RPMI7951 (cell line): ENCODE results near the gene RPGRIP1L. TPM values are rescaled to one million over a fixed set of nuclear protein-coding genes. Genes with fewer than 3 reads are reported as not detected.

ENCODE experiments used
- DNase-seq: peaks from one replicate; pipeline ENCODE4 v3.0.0-alpha.2; 2012; ENCODE audit warnings: low read depth
- total RNA-seq: library from RNA; depleted of rRNA; stranded (reverse); fragments of >200 nt; shearing (Covaris generic); gene quantifications from 2 replicates; pipeline ENCODE4 v1.2.3, GENCODE V29; 2014

RPGRIP1L gene
- total RNA-seq, 1 experiment from 2014 or later, result 14.7 TPM

DNA sequence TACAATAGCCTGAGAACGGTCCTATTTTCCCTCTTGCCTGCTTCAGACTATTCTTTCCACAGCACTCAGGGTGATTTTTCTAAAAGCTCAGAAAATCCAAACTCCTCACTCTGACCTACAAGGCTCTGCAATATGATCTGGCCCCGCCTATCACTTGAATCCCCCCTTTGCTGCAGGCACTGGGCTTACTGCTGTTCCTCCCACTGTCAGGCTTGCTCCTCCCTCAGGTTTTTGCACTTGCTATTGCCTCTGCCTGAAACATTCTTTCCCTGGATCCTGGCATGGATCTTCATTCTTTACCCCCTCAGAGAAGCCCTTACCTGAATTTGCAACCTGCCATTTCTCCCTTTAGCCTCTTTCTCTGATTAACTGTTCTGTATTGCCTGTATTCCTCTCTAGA, 52.3 kb downstream of the RPGRIP1L start:
- DNase-seq, result no peak

DNA sequence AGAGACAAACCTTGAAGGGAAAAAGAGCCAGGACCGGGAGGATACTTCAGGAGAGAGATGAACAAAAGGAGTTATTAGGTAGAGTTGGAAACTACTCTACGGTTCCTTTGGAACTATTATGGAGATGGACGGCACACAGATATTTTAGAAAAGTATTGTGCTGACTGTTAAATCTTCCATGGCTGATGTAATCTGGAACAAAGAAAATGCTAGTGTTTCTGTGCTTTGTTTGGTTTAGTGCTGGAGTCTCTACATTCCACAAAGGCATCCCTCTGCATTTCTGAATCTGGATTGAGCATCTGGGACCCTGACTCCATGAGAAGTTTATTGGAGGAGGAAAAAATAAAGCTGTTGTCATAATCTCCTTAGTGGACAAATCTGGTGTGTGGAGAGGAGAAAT, 57.2 kb downstream of the RPGRIP1L start:
- no peak for DNase-seq

DNA sequence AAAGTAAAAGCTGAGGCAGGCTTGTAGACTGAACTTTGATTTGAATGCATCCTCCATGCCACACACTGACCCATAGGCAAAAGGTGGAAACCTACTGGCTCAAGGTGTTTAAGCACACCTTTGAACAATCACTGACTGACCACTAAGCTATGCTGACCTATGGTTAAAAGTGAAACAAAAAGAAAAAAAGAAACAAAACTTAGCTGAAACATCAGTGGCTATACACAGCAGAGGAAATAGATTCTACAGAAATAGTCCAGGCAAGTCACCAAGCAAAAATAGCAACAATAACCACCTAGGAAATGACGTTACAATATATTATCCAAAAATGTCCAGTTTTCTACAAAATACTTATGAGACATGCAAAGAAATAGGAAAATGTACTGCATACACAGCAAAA, 60.2 kb downstream of the RPGRIP1L start:
- DNase-seq, result no peak

DNA sequence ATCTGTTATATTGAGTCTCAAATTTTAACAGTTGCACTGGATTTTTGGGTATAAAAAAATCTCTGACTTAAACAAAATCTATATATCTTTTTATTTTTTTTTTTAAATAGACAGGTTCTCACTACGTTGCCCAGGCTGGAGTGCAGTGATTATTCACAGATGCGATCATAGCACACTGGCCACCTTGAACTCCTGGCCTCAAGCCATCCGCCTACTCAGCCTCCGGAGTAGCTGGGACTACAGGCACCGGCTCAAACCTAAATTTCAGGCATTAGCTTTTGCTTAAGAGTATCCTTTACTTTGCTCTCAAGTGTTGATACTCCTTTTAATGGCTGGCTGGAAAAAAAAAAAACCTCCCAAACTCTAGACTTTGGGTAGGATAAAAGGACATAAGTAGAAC, 61.6 kb downstream of the RPGRIP1L start:
- DNase-seq, result peak; percentile 1

DNA sequence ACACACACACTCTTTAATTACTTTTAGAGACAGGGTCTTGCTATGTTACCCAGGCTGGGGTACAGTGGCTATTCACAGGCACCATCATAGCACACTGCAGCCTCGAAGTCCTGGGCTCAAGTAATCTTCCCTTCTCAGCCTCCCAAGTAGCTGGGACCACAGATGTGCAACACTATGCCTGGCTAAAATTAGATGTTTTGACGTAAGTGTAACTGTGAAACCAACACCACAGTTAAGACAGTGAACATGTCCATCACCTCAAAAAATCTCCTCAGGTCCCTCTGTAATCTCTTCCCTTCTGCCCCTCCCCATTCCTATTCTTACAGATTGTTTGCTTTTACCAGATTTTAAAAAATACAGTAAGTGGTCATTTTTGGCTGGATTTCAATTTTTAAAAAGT, 66.7 kb downstream of the RPGRIP1L start:
- DNase-seq, result no peak

DNA sequence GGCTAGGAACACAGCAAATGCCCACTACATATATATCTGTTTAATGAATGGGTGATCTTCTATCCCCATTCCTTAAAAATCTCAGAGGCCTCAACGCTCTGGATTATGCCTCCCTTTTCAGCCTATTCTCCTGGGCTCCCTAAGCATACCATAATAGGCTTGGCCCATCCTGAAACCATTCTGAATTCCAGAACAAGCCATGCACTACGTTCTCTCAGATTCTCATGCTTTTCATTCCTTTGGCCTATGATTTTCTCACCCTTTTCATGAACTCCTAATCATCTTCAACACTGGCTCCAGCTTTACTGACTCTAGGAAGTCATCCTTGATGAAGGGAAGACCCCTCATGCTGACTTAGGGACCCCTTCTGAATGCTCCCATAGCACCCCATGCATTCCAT, 71.1 kb downstream of the RPGRIP1L start:
- DNase-seq, result no peak

DNA sequence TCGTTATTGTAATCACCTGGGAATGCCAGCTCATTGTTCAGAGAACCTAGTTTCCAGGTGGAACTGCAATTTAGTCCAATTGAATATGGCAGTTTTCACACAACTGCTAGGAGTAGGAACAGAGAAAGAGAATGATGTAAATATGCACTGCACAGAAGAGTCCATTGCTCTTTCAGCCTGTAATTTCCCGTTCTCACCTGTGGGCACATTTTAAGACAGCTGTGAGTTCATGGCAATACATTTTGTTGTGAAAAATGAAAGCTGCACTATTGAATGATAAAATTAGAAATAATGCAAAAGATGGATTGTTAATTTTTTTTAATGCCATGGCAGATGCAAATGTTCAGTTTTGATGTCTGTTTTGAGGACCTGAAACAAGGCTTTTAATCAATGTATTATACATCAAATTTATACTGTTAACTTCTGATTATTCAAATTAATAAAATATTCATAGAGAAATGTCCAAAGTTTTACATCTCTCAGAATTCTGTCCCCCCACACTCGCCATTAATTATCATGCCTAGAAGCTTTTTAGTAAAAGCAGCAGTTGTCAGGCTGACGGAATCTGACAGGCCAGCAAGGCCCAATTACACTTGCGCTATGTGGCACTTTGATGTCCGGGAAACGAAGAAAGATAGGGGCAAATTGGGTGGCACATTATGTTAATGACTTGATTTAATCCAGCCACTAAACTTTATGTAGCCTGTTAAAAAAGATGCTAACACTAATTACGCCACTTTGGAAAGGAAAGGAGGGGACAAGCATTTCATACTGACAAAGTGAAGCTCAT, 72.2 kb downstream of the RPGRIP1L start:
- DNase-seq, result no peak

DNA sequence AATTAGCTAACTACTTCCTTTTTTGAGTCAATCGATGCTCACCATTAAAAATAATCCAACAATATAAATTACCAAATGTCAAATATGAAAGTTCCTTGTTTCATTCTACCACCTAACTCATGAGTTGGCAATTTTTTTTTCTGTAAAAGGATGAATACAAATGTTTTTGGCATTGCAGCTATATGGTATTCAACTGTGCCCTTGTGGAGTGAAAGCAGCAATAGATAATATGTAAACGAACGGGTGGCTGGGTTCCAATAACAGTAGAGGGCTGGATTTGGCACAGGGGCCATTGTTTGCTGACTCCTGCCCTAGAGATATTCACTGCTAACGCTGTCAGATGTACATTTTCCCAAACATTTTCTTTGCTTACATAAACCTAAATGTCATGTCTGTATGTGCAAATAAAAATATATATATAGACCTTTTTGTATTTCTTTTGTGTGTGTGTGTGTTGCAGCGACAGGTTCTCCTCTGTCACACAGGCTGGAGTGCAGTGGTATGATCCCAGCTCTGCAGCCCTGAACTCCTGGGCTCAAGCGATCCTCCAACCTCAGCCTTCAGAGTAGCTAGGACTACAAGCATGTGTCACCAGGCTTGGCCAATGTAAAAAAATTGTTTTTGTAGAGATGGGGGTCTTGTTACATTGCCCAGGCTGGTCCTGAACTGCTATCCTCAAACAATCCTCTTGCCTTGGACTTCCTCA, 73.9 kb downstream of the RPGRIP1L start:
- DNase-seq, result no peak

DNA sequence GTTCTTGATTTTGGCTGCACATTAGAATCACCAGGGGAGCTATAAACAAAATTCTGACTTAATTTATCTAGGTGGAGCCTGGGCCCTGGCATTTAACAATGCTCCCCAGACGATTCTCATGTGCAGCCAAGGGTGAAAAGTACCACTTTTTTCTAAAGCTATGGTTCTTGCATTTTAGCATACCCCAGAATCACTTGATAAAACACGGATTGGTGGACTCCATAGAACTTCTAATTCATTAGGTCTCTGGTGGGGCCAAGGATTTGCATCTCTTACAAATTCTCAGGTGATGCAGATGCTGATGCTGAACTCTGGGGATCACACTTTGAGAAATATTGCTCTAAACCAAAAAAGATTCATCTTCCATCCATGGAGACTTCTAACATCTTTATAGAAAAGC, 74.5 kb downstream of the RPGRIP1L start:
- DNase-seq, result no peak

DNA sequence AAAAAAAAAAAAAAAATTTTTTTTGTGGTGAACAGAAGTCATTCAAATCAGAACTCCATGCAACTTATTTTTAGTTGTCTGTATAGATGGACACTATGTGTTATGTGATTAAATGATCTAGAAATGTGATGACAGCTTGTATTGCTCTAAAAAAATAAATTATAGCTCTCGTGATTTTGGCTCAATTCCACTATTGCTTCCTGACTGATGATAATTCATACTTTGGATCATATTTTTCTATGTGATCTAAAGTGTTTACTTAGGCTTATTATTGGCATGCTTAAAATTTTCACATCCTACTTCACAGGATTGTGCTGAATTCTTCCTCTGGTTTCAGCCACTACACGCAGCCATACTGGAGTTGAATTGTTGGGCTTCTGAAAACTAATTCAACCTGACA, 76.8 kb downstream of the RPGRIP1L start:
- DNase-seq, result no peak

DNA sequence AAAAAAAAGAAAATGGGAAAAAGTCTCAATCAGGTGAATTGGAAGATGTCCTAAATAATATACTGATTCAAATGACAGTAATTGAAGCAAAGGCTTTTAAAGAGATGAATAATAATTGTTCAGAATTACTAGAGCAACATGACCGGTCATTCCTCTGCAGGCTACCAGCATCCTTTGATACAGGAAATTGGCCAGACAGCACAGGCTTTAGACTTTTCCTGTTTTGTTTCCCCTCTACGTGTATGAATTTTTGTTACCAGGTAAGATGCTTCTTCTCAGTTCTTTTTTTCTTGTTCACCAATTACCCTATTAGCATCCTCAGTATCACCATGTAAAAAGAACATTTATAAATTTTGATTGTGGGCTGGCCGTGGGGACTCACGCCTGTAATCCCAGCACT, 77.5 kb downstream of the RPGRIP1L start:
- DNase-seq, result no peak

DNA sequence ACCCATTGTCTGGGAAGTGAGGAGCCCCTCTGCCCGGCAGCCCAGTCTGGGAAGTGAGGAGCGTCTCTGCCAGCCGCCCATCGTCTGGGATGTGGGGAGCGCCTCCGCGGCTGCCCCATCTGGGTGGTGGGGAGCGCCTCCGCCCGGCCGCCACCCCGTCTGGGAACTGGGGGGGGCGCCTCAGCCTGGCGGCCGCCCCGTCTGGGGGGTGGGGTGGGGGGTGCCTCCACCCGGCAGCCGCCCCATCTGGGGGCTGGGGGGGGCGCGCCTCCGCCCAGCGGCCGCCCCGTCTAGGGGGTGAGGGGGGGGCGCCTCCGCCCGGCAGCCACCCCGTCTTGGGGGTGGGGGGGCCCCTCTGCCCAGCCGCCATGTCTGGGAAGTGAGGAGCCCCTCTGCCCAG, 78.4 kb downstream of the RPGRIP1L start:
- no peak for DNase-seq

DNA sequence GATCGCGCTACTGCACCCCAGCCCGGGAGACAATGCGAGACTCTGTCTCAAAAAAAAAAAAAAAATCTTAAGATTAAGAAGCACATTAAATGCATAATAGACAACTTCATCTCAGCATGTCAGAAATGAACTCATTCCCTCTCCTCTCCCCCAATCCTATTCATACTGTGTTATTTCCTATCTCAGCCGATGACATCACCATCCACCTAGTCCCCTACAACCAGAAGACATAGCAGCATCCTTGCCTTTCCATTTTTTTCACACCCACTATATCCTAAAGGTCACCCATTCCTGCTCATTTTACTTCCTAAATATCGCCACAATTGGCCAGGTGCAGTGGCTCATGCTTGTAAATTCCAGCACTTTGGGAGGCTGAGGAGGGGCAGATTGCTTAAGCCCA, 81.3 kb downstream of the RPGRIP1L start:
- no peak for DNase-seq

DNA sequence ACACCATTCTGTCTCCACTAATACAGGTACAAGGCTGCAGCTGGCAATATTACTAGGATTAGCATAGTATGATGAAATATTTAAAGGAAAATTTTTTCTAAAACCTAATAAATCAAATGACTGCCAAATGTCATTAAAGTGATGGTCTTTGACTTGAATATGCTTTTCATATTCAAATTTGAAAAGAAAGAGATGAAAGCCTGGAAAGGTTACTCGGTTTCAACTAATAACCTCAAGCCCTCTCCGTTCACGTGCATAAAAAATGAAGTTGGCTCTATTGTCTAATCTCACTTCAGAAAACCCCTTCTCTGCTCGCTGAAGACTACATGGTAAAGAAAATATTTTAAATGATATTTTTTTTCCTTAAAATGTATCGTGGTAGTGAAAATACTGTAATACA, 83.2 kb downstream of the RPGRIP1L start:
- DNase-seq, result no peak

DNA sequence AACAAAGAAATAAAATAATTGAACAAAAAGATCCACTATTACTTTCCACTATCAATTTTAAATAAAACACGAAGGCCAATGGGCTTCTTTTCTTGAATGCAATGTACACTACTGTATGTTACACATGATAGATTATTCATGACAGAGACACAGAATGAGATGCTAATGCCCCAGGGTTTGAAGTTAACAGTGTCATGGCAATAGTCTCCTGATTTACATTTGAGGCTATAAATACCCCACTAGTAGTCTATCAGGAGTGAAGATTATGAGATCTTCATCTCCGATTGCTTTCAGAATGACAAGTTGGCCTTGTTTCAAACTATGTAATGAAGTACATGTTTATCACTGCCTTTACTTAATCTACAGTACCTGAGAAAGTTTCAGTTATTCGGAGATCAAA, 84.4 kb downstream of the RPGRIP1L start:
- no peak for DNase-seq

DNA sequence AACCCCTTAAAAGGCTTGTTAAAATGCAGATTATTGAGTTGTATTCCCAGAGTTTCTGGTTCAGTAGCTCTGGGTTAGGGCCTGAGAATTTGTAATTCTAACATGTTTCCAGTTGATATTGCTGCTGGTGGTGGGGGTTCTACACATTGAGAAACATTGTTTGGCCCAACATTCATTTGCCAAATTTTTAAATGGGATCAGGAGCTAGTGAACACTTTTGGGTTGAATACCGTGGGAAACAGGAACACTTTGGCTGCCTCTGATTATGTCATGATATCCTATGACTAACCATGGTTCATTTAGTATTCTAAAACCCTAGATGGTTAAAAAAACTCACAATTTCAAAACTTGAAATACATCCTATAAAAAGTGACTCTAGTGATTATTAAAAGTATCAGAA, 89.3 kb downstream of the RPGRIP1L start:
- no peak for DNase-seq

DNA sequence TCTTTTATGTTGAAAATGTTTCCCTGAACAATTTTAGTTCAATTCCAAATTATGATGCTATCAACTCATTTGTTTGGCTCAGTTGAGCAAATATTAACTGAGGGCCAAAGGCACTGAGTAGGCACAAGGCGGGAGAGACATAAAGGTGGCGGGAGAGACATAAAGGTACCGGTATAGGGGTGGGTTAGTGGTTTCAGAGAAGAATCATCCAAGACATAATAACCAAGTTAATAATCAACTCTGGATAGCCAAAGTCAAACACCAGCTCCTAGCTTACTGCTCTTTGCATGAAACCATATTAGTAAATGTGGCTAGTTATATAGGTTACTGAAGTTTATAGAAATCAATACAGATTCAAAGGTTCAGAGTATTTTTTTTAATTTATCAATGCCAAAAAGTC, 91.7 kb downstream of the RPGRIP1L start:
- no peak for DNase-seq

DNA sequence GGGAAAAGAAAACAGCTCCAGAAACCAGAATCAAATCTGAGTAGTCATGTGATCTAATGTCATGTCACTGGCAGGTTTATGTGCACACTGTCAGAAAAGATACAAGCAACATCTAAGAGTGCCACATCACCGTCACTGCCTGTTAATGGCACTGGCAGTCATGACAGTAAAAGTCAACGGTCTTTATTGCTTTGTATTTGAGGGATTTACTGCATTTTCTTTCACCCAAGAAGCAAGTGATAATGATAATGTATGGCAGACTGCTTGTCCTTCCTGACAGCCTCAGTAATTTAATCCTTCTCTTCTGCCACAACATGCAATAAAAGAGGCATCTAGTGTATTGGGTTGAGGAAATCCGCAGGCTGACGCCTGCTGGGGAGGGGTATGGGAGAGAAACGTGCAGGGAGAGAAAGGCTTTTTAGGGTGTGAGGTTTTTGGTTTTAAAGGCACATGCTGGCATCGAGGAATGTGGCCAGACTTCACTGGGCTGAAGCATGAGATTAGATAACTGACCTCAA, 92.4 kb downstream of the RPGRIP1L start:
- DNase-seq, result no peak

DNA sequence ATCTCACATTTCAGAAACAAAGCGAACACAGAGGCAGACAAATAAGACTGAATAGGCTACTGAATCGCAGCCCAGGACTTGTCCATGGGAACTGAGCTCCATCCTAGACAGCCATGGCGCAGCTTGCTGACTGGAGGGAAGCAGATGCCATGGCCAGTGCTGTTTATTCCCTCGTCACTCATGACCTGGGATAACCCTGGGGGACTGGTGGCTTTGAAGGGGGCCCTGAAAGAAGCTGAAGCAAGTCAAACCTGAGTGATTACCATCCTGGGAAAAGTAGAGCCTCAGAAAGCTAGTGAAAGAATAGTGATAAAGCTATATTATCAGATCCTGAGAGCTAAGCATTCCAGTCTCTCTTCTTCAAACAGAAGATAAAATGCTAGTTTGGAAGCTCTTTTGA, 94.1 kb downstream of the RPGRIP1L start:
- no peak for DNase-seq

DNA sequence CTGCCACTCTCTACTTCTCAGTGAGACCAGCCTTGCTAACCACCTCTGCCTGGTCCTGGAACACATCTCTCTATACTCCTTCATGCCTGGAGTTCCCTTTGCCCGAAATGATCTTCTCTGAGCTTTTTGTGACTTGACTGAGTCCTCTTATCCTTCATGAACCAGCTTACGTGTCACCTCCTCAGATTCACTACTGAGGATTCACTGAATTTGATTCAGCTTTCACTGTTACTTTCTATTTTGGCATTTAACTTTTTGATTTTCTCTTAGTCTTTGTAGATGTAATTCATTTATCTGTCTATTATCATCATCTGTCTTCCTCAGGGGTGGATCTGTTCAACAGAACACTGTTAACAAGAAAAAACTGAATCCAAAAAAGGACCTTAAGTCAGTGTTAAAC, 95.6 kb downstream of the RPGRIP1L start:
- no peak for DNase-seq

DNA sequence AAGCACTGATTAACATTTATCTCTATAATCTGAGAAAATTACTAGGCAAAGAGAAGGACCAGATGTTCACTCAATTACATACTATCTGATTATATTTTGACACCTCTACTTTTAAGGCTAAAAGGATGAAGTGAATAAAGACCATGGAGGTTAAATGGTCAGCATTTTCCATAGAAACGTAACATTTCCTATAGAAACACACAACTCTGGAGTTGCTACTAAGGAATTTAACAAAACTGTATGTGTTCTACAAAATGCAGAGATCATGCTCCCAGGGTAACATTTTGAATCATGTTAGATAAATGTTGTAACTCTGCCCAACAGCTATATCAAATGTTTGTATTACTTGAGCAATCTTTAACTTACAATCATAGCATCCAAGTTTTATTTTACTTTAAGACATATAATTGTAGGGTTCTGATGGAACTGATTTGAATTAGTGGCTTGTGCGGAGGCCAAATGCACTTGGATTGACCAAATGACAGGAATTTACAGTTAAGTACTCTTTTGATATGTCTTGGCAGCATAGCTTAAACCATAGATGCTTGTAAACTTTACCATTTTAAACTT, 97.7 kb downstream of the RPGRIP1L start:
- DNase-seq, result no peak

DNA sequence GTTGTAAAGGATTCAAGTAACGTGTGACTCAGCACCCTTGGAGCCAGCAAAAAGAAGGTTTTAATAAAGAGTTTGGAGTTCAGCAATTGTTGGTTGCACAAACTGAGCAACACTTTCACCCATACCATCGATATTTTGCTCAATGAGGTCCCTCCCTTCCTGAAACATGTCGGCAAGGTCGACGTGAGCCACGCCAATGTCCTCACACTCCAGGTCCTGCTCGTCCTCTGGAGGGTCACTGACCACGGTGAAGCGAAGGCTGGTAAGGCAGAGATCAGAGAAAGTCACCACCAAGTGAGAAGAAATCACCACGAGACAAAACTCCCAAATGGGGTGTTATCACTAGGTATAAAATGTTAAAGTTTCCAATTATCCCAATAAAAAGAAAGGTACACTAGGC, 98.3 kb downstream of the RPGRIP1L start:
- DNase-seq, result no peak

DNA sequence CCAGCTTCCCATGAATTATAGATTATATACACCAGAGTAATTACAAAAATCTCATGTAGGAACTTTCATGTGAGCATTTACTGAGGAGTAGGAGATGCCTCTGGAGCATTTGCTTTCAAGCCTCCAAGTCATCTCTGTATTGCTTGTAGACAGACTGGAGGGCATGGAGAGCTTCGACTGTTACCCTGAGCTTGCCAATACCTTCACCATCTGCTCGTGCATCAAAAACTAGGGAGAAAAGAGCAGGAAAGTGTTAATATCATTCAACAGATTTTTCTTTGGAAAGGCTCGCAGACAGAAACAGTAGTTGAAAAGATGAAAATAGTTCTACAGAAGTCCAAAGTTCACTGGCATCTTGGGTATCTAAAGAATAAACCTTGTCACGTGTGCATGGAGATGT, 101.7 kb downstream of the RPGRIP1L start:
- no peak for DNase-seq
